Psoas muscle (tissue), 8 donors: ENCODE measurements around the gene ATP6AP1. TPM values are rescaled to one million over a fixed set of nuclear protein-coding genes. Genes with fewer than 3 reads are reported as not detected.
A peak's percentile ranks its signal among the peaks of the same experiment; 100 is the strongest.

ENCODE experiments used
- ATAC-seq, 4 donors: fragments of 200-7000 bp; cut with Tn5 transposase; one replicate each; pipeline ENCODE4 v1.9.1; 2020; ENCODE audit warnings: moderate library complexity in 3 of 4, mild to moderate bottlenecking in 2 of 4
- DNase-seq, 2 donors: peaks; one replicate each; pipeline ENCODE4 v3.0.0-alpha.2; 2020
- H3K27ac ChIP-seq: fragments of 200-600 bp; one replicate; pipeline ENCODE4 v1.8.0; 2022
- H3K27me3 ChIP-seq, 3 donors: fragments of 200-600 bp in 1 of 3; one replicate each; pipeline versions ENCODE4 v1.6.1 to v1.8.0; 2013 to 2022; ENCODE audit warnings: low read length in 2 of 3, mild to moderate bottlenecking in 2 of 3, moderate library complexity in 1 of 3; ENCODE audit not compliant: insufficient read depth in 3 of 3
- H3K36me3 ChIP-seq, 2 donors: fragments of 200-600 bp in 1 of 2; one replicate each; pipeline versions ENCODE4 v1.6.1 to v1.8.0; 2013 to 2022; ENCODE audit warnings: low read depth in 1 of 2, mild to moderate bottlenecking in 1 of 2, moderate library complexity in 1 of 2; ENCODE audit not compliant: insufficient read depth in 1 of 2
- H3K4me1 ChIP-seq: fragments of 200-600 bp; one replicate; pipeline ENCODE4 v1.8.0; 2022
- H3K4me3 ChIP-seq: fragments of 200-600 bp; one replicate; pipeline ENCODE4 v1.8.0; 2022; ENCODE audit warnings: mild to moderate bottlenecking
- H3K9me3 ChIP-seq: fragments of 200-600 bp; one replicate; pipeline ENCODE4 v1.8.0; 2022
- WGBS, 3 donors: extraction: QIAGEN DNeasy Blood & Tissue Kit; methylation state at CpG; one replicate each; pipeline versions ENCODE4 v1.1.6 to v1.1.7; 2013; 5-methylcytosine and 5-hydroxymethylcytosine counted together
- intact Hi-C, 2 donors: fragments of 100-400 bp; cut with DNase I; formaldehyde crosslinking; loops; one replicate each; pipeline versions ENCODE4 v1.11.0 to v1.14.2; 2022
- polyA plus RNA-seq, 3 donors: library from polyadenylated mRNA; stranded (reverse); fragments of 200-250 nt; gene quantifications; one replicate each; pipeline ENCODE4 v1.2.3, GENCODE V29; 2013
- total RNA-seq, 4 donors: library from RNA; stranded (reverse); fragmentation: NEBNext Ultra II Directional in 2 of 4; extraction: Animal tissue kit (Norgen Biotek cat#: 25700) in 2 of 4; gene quantifications; one replicate each; pipeline versions ENCODE4 v1.2.1 to v1.2.4, GENCODE V29; 2021 to 2023
- TF ChIP-seq, protein P1 (sequence below): fragments of 200-600 bp; IDR thresholded peaks from one replicate; pipeline ENCODE4 v1.8.0; 2022; ENCODE audit warnings: antibody characterized with exemption
- donor health status: healthy with polysubstance abuse.
- donor health status: DM: no; HTN: no; CAD: no; lungs with moderate emphysema.
- donor health status: Bipolar disorder and iron deficiency.
- donor health status: healthy.
- donor health status: DM: yes; HTN: yes; CAD: no.
- donor health status: DM: no; HTN: no; CAD: no.
- donor health status: DM: no; HTN: no; CAD: no.
- donor health status: DM: yes; HTN: yes; CAD: no.

The ATP6AP1 gene
- total and polyA plus RNA-seq, 7 donors: 28.3 to 38.6 (median 34.3) TPM

DNA sequence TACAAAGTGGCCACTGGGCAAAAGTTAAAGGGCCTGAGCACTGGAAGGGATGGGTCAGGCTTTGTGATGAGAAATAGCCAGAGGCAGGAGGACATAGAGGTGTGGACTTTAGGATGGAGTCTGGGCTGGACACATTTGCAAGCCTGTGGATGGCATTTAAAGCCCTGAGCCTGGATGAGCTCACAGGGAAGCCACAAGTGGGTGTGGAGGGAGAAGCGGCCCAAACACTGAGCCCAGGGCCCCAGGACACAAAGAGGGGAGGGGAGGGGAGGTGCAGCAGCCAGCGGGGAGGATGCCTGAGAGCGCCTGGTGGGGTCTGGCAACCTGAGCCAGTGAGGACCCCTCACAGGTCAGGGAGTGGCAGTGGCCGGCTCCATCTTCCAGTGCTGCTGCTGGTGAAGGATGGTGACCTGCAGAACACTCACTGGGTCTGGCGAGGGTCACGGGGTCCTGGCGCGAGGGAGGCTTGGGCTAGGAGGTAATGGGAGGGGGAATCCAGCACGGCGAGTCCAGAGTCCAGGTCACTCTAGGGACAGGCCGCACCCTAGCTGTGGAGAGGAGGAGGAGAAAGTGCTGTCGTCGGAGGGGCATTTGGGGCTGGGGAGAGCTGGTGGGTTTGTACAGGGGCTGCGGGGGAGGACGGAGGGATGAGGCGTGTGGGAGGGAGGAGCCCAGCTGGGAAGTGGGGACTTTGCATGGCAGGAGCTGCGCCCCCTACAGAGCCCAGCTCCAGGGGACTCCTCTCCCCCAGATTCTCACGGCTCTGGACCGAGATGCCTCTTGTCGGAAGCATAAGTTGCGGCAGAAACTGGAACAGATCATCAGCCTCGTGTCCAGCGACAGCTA, 43.6 kb downstream of the ATP6AP1 start:
- peaks cover 0 to 32% of the 10 kb centered on the region in 2 donors for H3K36me3 ChIP-seq
- TF ChIP-seq, protein P1, sequence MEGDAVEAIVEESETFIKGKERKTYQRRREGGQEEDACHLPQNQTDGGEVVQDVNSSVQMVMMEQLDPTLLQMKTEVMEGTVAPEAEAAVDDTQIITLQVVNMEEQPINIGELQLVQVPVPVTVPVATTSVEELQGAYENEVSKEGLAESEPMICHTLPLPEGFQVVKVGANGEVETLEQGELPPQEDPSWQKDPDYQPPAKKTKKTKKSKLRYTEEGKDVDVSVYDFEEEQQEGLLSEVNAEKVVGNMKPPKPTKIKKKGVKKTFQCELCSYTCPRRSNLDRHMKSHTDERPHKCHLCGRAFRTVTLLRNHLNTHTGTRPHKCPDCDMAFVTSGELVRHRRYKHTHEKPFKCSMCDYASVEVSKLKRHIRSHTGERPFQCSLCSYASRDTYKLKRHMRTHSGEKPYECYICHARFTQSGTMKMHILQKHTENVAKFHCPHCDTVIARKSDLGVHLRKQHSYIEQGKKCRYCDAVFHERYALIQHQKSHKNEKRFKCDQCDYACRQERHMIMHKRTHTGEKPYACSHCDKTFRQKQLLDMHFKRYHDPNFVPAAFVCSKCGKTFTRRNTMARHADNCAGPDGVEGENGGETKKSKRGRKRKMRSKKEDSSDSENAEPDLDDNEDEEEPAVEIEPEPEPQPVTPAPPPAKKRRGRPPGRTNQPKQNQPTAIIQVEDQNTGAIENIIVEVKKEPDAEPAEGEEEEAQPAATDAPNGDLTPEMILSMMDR: no peak
- no peak for ATAC-seq
- no peaks in the 10 kb centered on the region for H3K9me3 ChIP-seq
- 75 to 87% (median 86%) methylated on average over 20 to 23 of the region's 23 CpGs for WGBS, 3 donors
- DNase-seq: peak in 1 of 2 donors; percentile 26
- H3K4me1 ChIP-seq: no peaks in the 10 kb centered on the region
- H3K27me3 ChIP-seq: no peaks in the 10 kb centered on the region
- intact Hi-C loops: no loop called here
- no peak overlapping the region for H3K4me3 ChIP-seq
- no peak overlapping the region for H3K27ac ChIP-seq

DNA sequence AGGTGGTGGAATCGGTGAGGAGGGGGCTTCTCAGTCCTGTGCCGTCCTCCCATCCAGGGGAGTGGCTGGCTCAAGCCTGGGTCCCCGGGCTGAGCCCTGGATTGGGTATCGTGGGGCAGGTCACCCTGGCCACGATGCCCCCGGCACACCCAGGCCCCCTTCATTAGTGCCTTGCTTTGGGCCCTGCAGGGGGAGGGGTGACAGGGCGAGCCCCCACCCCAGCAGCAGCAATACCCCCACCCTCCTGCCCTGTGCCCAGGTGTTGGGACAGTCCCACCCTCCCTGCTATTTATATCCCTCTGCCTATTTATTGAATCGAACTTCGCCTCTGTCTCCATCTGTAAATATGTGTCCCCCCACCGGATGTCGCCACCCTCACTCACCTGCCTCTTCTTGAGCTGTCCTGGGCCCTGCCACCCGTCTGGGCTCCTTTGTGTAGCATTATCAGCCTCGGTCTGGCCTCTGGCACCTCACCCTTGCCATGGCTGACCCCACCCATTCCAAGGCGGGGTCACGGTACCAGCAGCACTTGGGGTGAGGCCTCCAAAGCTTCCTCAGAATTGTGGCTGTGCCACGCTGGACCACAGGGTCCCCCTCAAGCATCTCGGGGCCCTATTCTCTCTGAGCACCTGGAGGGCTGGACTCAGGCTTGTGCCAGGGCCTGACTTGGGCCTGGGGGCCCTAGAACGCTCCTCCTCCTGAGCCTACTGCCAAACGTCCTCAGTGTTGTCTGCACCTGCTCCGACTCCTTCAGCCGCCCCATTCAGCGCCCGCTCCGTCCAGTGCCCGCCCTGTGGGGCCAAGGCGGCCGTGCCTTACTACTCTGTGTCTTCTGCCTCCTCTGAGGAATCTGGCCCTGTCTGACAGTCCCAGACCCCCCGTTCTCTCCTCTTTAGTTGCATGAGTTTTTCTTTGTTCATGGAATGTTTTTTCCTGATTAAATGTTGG, 44.5 kb downstream of the ATP6AP1 start:
- intact Hi-C loops: no loop called here
- H3K4me3 ChIP-seq: no peak overlapping the region
- H3K4me1 ChIP-seq: no peaks in the 10 kb centered on the region
- no peaks in the 10 kb centered on the region for H3K27me3 ChIP-seq
- H3K9me3 ChIP-seq: no peaks in the 10 kb centered on the region
- ATAC-seq (no peak), DNase-seq (peak in 1 of 2 donors; percentile 38)
- H3K36me3 ChIP-seq: peaks cover 0 to 30% of the 10 kb centered on the region in 2 donors
- TF ChIP-seq, protein P1: no peak
- no peak overlapping the region for H3K27ac ChIP-seq
- WGBS, 3 donors: 76 to 83% (median 77%) methylated on average over 20 to 28 of the region's 28 CpGs

DNA sequence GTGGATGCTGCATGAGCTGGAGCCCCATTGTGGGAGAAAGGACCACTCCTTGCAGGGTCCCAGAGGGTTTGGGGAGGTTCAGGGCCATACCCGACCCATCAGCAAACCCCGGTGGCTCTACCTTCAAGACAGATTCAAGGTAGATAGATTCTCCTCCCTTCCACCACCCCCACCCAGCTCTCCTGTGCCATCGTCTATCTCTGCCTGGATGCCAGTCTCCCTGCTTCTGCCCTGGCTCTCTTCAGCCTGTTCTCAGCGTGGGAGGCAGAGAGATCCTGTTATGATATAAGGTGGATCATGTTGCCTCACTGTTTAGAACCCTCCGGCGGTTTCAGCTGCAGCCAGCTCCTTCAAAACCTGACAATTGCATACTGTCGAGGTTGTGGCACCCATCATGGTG, 45.2 kb downstream of the ATP6AP1 start:
- 59 to 86% (median 74%) methylated on average over 7 of the region's 7 CpGs for WGBS, 3 donors
- TF ChIP-seq, protein P1: no peak
- H3K4me1 ChIP-seq: no peaks in the 10 kb centered on the region
- H3K27ac ChIP-seq: no peak overlapping the region
- no peaks in the 10 kb centered on the region for H3K9me3 ChIP-seq
- intact Hi-C loops: no loop called here
- H3K4me3 ChIP-seq: no peak overlapping the region
- DNase-seq (no peak), ATAC-seq (no peak)
- H3K27me3 ChIP-seq: no peaks in the 10 kb centered on the region
- H3K36me3 ChIP-seq: peaks cover 0 to 26% of the 10 kb centered on the region in 2 donors

GRCh38 chrX:154476821-154477220, 48.3 kb downstream of the ATP6AP1 start:
- Histone ChIP-seq H3K27me3 (no peaks in the 10 kb centered on the region), H3K4me3 (no peak overlapping the region), H3K9me3 (no peaks in the 10 kb centered on the region), H3K36me3 (no peaks in the 10 kb centered on the region), H3K27ac (no peak overlapping the region), H3K4me1 (no peaks in the 10 kb centered on the region)
- intact Hi-C loops: no loop called here
- 71 to 75% (median 74%) methylated on average over 8 of the region's 8 CpGs for WGBS, 3 donors
- TF ChIP-seq, protein P1: no peak
- no peak for ATAC-seq
- DNase-seq: peak in 1 of 2 donors; percentile 24
